DND-41 (cell line): ENCODE data around the gene MRTFA.

Source experiments
- EZH2 ChIP-seq: IDR thresholded peaks from 3 replicates; pipeline ENCODE4 v1.6.1; 2012; ENCODE audit warnings: borderline replicate concordance, low read depth, mild to moderate bottlenecking, moderate library complexity, low read length, inconsistent platforms; ENCODE audit not compliant: severe bottlenecking
- TF ChIP-seq, protein P1 (sequence below): IDR thresholded peaks from 2 replicates; pipeline ENCODE4 v1.5.1; 2012; ENCODE audit warnings: borderline replicate concordance, low read length, moderate library complexity, mild to moderate bottlenecking; ENCODE audit not compliant: poor library complexity, severe bottlenecking; ENCODE audit errors: extremely low read depth

DNA sequence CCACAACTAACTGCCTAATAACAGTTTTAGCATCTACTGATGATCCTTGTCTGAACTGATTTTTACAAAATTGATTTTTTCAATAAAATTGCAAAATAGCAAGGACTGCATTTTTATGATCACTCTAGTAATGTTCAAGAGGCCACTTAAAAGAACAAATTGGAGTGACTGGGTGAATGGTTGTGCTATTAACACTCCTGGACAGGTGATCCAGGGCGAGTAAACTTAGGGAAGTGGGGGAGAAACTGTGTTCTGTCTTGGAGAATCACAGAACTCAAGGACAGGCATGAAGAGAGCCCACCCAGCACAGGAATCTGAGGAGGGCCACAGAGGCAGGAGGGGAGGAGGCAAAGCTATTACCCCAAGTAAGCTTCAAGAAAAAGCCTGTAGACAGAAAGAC lies 190.3 kb downstream of the MRTFA start:
- TF ChIP-seq, protein P1, sequence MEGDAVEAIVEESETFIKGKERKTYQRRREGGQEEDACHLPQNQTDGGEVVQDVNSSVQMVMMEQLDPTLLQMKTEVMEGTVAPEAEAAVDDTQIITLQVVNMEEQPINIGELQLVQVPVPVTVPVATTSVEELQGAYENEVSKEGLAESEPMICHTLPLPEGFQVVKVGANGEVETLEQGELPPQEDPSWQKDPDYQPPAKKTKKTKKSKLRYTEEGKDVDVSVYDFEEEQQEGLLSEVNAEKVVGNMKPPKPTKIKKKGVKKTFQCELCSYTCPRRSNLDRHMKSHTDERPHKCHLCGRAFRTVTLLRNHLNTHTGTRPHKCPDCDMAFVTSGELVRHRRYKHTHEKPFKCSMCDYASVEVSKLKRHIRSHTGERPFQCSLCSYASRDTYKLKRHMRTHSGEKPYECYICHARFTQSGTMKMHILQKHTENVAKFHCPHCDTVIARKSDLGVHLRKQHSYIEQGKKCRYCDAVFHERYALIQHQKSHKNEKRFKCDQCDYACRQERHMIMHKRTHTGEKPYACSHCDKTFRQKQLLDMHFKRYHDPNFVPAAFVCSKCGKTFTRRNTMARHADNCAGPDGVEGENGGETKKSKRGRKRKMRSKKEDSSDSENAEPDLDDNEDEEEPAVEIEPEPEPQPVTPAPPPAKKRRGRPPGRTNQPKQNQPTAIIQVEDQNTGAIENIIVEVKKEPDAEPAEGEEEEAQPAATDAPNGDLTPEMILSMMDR = no peak
- no peak for TF ChIP-seq EZH2
